GM12801 (cell line): ENCODE measurements around the gene CA9.

Experiments used
- CTCF ChIP-seq: IDR thresholded peaks from one replicate; pipeline ENCODE4 v1.5.1; 2011; ENCODE audit warnings: control low read depth; ENCODE audit not compliant: insufficient read length; ENCODE audit errors: extremely low read depth

The CA9 gene

GRCh38 chr9:35659340-35659739 is 14.4 kb upstream of the CA9 start:
- no peak for TF ChIP-seq CTCF

GRCh38 chr9:35660966-35661415 is 12.7 kb upstream of the CA9 start:
- TF ChIP-seq CTCF, result no peak

GRCh38 chr9:35661756-35662350 is 11.9 kb upstream of the CA9 start:
- TF ChIP-seq CTCF, result no peak

- TF ChIP-seq CTCF, result no peak
Measured at GRCh38 chr9:35662437-35662836, 11.3 kb upstream of the CA9 start.

GRCh38 chr9:35664531-35665470 is 8.9 kb upstream of the CA9 start, which contains the start of gene ARHGEF39:
TSS of gene ARHGEF39 (minus strand) at chr9:35665195. CDS start at chr9:35665169, 26 bp downstream.
- no peak for TF ChIP-seq CTCF

GRCh38 chr9:35665471-35665818 is 8.3 kb upstream of the CA9 start:
- no peak for TF ChIP-seq CTCF

GRCh38 chr9:35666045-35666444 is 7.7 kb upstream of the CA9 start:
- TF ChIP-seq CTCF, result no peak
